Head of caudate nucleus (tissue), 42 donors: Measurements from ENCODE around the gene RBBP8.
"Not testable (repeated sequence)": the region's sequence is repeated elsewhere in the genome, so short reads cannot be mapped to it uniquely, and the experiment has no call there.

ENCODE experiments used
- DNase-seq, 42 donors: peaks; one replicate each; pipeline versions ENCODE4 v3.0.0 to v3.0.0-alpha.2; 2020 to 2021; ENCODE audit warnings: mixed read lengths in 7 of 42
- intact Hi-C: fragments of 100-400 bp; cut with DNase I; formaldehyde crosslinking; loops from one replicate; pipeline ENCODE4 v1.15.0; 2022

RBBP8 gene

GRCh38 chr18:22936515-22936914, 3.4 kb downstream of the RBBP8 start:
- no peak for DNase-seq
- intact Hi-C loops = no loop called here

DNA sequence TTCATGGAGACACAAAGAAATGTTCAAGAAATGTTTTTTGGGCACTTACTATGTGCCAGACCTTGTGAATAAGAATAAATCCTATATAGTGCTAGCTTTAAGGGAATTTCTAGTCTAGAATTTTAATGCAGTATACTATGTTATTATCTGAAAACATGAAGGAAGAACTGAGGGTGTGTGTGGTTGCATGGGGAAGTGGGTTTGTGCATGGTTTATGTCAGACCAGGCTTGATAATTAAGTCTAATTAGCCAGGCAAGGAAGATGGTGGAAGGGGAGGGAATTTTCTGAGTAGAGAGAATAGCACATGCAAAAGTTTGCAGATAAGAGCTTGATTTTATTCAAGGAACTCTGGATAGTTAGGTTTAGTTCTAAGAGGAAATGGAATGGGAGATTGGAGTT, 6.5 kb downstream of the RBBP8 start:
- intact Hi-C loops = no loop called here
- DNase-seq = no peak

- no peak for DNase-seq
- intact Hi-C loops = no loop called here
These were observed 10.7 kb downstream of the RBBP8 start for GRCh38 chr18:22943847-22944246.

GRCh38 chr18:22946217-22946616, 13.1 kb downstream of the RBBP8 start:
- no peak for DNase-seq
- intact Hi-C loops = no loop called here

DNA sequence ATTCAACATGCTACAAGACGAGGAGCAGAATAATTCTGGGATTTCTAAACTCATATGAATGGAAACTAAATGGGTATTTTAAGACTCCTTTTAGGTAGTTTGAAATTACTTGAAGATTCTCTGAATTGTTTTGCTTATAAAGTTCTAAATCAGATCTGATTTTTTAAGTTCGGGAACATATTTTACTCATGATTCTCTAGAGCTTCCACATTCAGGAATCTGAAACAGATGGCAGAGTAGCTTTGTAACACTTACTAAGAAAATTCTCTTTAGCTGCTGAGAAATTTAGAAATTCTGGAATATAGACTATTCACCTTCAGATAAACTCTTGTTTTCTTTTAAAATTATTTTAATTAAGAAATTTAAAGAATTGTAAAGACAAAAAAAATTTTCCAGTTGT, 13.7 kb downstream of the RBBP8 start:
- no peak for DNase-seq
- intact Hi-C loops = no loop called here

DNA sequence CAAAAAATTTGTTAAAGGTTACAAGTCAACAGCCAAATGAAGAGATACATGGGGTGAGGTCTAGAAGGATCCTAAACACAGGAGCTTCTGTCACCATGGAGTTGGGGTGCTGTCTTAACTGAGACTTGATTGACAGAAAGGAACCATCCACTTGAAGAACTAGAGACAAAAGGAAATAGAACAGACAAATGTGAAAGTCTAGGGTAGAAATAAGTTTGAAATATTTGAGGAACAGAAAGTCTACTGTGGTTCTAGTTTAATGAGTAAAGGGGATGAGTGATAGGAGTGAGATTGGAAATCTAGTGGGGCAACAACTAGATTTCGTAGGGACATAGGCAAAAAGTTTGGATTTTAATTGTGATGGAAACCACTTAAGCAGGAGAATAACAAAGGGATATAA, 18.7 kb downstream of the RBBP8 start:
- intact Hi-C loops = no loop called here
- DNase-seq = no peak

DNA sequence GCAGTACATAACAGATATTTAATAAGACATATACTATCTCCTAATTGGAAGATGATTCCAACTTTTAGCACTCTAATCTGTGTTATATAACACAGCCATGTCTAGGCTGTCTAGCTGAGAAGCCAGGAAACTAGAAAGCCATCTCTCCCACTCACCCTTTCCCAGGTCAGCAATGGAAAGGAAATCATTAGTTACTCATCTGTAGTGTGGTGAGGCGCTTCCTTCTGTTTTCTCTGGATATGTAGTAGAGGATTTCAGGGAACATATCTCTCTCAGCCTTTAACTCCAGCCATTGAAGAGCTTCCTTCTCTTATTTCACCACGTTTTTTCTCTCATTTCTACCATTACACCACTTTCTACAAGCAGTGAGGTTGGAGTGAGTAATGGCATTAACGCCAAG, 19.4 kb downstream of the RBBP8 start:
- DNase-seq = no peak
- intact Hi-C loops = no loop called here

GRCh38 chr18:22953982-22954381, 20.9 kb downstream of the RBBP8 start:
- DNase-seq, intact Hi-C loops: not testable (repeated sequence)

GRCh38 chr18:22956226-22956625, 23.1 kb downstream of the RBBP8 start:
- DNase-seq = no peak
- intact Hi-C loops = no loop called here

GRCh38 chr18:22961156-22961555, 28.0 kb downstream of the RBBP8 start:
- no peak for DNase-seq
- intact Hi-C loops = no loop called here

DNA sequence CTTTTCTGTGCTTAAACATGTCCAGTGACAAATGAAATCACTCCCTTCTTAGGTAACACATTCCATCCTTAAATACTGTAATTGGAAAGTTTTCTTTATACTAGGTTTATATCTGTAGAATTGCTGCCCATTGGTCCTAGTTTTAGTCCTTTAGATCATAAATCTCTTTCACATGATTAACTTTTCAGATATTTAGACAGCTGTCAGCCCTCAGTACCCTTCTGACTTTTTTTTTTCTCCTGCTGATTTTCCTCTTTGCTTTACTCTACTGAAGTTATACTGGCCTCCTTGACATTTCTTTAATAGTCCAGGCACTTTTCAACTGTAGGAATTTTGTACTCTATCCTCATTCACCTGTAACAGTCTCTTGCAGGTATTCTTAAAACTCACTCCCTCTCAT, 28.9 kb downstream of the RBBP8 start:
- intact Hi-C loops = no loop called here
- no peak for DNase-seq

DNA sequence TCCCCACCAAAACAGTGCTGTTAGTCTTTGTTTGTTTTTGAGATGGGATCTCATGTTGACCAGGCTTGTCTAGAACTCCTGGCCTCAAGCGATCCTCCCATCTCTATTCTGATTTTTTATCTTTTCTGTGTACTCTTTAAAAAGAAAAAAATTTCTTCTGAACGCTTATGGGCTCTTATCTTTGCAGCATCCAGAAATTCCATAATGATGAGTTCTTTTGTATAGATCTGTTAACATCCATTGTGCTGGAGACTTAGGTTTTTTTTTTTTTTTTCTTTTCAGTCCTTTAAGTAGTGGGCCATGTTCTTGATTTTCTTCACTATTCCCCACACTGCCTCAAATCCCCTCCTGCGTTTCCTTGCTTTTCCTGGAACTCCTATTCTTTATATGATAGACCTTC, 31.0 kb downstream of the RBBP8 start:
- DNase-seq = no peak
- intact Hi-C loops = no loop called here

DNA sequence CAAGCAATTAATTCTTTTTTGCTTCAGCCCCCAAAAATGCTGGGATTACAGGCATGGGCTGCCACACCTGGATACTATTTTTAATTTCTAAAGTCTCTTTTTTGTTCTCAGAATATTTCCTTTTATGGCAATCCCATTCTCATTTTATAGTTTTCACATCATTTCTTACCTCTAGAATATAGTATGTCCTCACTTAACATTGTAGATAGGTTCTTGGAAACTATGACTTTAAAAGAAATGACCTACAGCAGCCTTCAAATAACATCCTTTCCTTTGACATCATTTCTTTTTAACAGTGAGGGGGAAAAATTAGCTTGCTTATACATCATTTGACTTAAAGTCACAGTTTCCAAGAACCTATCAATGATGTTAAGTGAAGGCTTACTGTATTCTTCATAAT, 31.6 kb downstream of the RBBP8 start:
- DNase-seq = no peak
- intact Hi-C loops = no loop called here

DNA sequence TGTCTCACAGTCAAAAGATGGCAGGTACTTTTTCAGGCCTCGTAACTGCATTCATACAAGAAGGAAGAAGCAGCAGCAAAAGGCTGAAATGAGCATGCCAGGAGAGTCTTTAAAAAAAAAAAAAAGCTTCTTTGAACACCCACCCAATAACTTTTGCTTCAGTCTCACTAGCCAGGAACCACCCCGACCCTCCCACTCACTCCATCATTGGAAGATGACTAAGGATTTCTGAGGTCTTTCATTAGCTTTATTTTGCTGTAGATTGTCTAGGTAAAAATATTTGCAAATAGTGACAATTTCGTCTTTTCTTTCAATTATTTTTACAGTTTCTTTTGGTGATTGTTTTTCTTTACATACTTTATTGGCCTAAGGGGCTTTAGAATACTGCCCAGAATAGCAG, 37.9 kb downstream of the RBBP8 start:
- intact Hi-C loops = no loop called here
- peak in 3 of 42 donors; percentile 21 to 43 (median 22) for DNase-seq

DNA sequence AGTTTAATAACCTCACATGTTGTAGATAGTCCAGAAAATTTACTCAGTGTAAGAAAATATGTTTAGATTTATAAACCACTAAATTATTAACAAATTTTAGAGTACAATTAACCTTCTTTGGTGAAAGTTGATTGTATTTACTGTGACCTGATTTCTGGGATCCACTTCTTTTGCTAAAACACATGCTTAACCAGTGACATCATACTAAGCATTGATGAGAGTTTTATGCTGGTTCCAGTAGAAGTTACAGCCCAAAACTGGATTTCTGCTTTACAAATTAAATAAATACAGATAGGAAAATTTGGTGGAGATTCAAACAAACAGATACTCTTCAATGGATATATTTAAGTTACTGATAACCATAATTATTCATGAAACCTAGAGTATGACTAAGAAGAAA, 40.9 kb downstream of the RBBP8 start:
- no peak for DNase-seq
- intact Hi-C loops = no loop called here

- DNase-seq = no peak
- intact Hi-C loops = no loop called here
These were observed 41.6 kb downstream of the RBBP8 start for GRCh38 chr18:22974707-22975106.

DNA sequence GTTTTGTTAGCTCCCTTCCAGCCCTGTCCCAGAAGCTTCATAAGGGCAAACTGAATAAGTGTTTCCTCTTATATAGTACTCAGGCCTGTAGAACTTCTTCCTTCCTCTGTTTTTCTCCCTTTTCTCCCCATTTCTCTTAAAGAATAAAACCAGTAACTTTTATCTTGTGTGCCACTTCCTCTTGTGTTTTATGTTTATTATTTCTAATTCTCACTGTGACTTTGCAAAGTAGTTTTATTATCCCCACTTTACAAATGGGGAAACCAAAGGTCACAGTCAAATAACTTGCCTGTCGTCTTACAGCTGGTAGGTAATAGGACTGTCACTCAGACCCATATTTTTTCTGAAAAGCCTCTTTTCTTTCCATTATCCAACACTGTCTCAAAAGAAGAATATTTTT, 42.4 kb downstream of the RBBP8 start:
- DNase-seq = no peak
- intact Hi-C loops = no loop called here

GRCh38 chr18:22977847-22978701, 44.9 kb downstream of the RBBP8 start:
- intact Hi-C loops = no loop called here

DNA sequence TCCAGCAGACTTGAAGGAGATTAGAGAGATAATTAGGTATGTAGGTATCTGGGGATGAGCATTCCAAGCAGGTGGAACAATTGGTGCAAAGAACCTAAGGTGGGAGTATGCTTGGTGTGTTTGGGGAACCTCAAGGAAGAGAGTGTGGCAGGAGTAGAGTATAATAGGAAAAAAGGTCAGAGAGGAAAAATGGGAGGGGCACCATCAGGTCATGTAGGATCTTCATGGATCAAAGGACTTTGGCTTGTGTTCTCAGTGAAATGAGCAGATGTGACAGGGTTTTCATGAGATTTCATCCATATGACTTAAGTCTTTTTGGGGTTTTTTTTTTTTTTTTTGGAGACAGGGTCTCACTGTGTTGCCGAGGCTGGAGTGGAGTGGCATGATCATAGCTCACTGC, 47.3 kb downstream of the RBBP8 start:
- no peak for DNase-seq
- intact Hi-C loops = no loop called here

More at GRCh38 chr18:22977847-22978701, 44.9 kb downstream of the RBBP8 start:
- DNase-seq = peak in 1 of 42 donors; percentile 46

- intact Hi-C loops = no loop called here
- no peak for DNase-seq
These were observed 48.4 kb downstream of the RBBP8 start for GRCh38 chr18:22981274-22982133.
